Renal cortex interstitium (tissue), 11 donors: ENCODE results near the gene RAB14. TPM values are rescaled to one million over a fixed set of nuclear protein-coding genes. Genes with fewer than 3 reads are reported as not detected.
"Not testable (repeated sequence)": the region's sequence is repeated elsewhere in the genome, so short reads cannot be mapped to it uniquely, and the experiment has no call there.

Experiments
- DNase-seq, 11 donors: peaks; one replicate each; pipeline ENCODE4 v3.0.0-alpha.2; 2013; ENCODE audit warnings: low read depth in 9 of 11, low spot score in 4 of 11; ENCODE audit errors: extremely low read depth in 1 of 11
- polyA plus RNA-seq, 3 donors: library from polyadenylated mRNA; unstranded; fragments of 120-200 nt; gene quantifications; one replicate each; pipeline ENCODE4 v1.2.1, GENCODE V29; 2013; ENCODE audit not compliant: insufficient read length in 3 of 3

Gene RAB14
- polyA plus RNA-seq, 3 donors: 95.4 to 112 (median 97.0) TPM

GRCh38 chr9:121182101-121182836 is 19.4 kb downstream of the RAB14 start:
- DNase-seq: no peak

- DNase-seq: no peak
These were observed 21.6 kb downstream of the RAB14 start for GRCh38 chr9:121179930-121180681.

GRCh38 chr9:121179373-121179721 is 22.3 kb downstream of the RAB14 start:
- DNase-seq: not testable (repeated sequence)

- no peak for DNase-seq
These were observed 22.8 kb downstream of the RAB14 start for GRCh38 chr9:121178676-121179372.

- no peak for DNase-seq
These were observed 28.2 kb downstream of the RAB14 start for GRCh38 chr9:121173501-121173900.

GRCh38 chr9:121172726-121173487 is 28.8 kb downstream of the RAB14 start:
- DNase-seq: no peak

- no peak for DNase-seq
These were observed 30.4 kb downstream of the RAB14 start for GRCh38 chr9:121171236-121171635.

- DNase-seq: no peak
These were observed 32.5 kb downstream of the RAB14 start for GRCh38 chr9:121169094-121169601.

GRCh38 chr9:121168052-121168451 is 33.6 kb downstream of the RAB14 start:
- DNase-seq: no peak

- no peak for DNase-seq
These were observed 41.6 kb downstream of the RAB14 start for GRCh38 chr9:121160025-121160424.

- DNase-seq: no peak
These were observed 43.7 kb downstream of the RAB14 start for GRCh38 chr9:121157939-121158338.

GRCh38 chr9:121156263-121156731 is 45.4 kb downstream of the RAB14 start:
- DNase-seq: no peak

- no peak for DNase-seq
These were observed 46.9 kb downstream of the RAB14 start for GRCh38 chr9:121154782-121155181.

GRCh38 chr9:121153642-121154041 is 48.0 kb downstream of the RAB14 start:
- DNase-seq: no peak

- DNase-seq: no peak
These were observed 51.5 kb downstream of the RAB14 start for GRCh38 chr9:121150188-121150587.

GRCh38 chr9:121144482-121144881 is 57.2 kb downstream of the RAB14 start:
- no peak for DNase-seq

GRCh38 chr9:121143771-121144170 is 57.9 kb downstream of the RAB14 start:
- no peak for DNase-seq

GRCh38 chr9:121141706-121142105 is 60.0 kb downstream of the RAB14 start:
- DNase-seq: no peak

- DNase-seq: no peak
These were observed 60.4 kb downstream of the RAB14 start for GRCh38 chr9:121141306-121141705.
